Loucy (cell line): ENCODE data around the gene MEGF6.

Source experiments
- H2AFZ ChIP-seq: fragments of 200-600 bp; sonication (generic); 2 replicates; pipeline ENCODE4 v1.6.0; 2016; ENCODE audit warnings: antibody characterized with exemption, mild to moderate bottlenecking, low read length, moderate library complexity
- H3F3A ChIP-seq: fragments of 200-600 bp; 2 replicates; pipeline ENCODE4 v1.6.0; 2016; ENCODE audit warnings: antibody characterized with exemption, low read depth, mild to moderate bottlenecking
- H3K27me3 ChIP-seq: fragments of 200-600 bp; sonication (generic); 2 replicates; pipeline ENCODE4 v1.6.1; 2014; ENCODE audit warnings: low read length, mild to moderate bottlenecking; ENCODE audit not compliant: insufficient read depth, poor library complexity, severe bottlenecking
- H3K36me3 ChIP-seq: fragments of 200-600 bp; sonication (generic); 2 replicates; pipeline ENCODE4 v1.6.1; 2016; ENCODE audit warnings: low read length; ENCODE audit not compliant: insufficient read depth
- H3K4me1 ChIP-seq: fragments of 200-600 bp; sonication (generic); 2 replicates; pipeline ENCODE4 v1.5.1; 2014; ENCODE audit warnings: low read length, mild to moderate bottlenecking; ENCODE audit not compliant: insufficient read depth, poor library complexity, severe bottlenecking
- H3K4me2 ChIP-seq: fragments of 200-600 bp; sonication (generic); 2 replicates; pipeline ENCODE4 v1.6.0; 2014; ENCODE audit warnings: antibody characterized with exemption, low read length, low read depth, mild to moderate bottlenecking; ENCODE audit not compliant: poor library complexity, severe bottlenecking
- H3K4me3 ChIP-seq: fragments of 200-600 bp; sonication (generic); 2 replicates; pipeline ENCODE4 v1.5.1; 2014; ENCODE audit warnings: low read length, mild to moderate bottlenecking, mixed read lengths; ENCODE audit not compliant: poor library complexity, severe bottlenecking
- H3K79me2 ChIP-seq: fragments of 200-600 bp; sonication (generic); 2 replicates; pipeline ENCODE4 v1.6.1; 2014; ENCODE audit warnings: low read length; ENCODE audit not compliant: insufficient read depth
- H3K9ac ChIP-seq: fragments of 200-600 bp; sonication (generic); 2 replicates; pipeline ENCODE4 v1.6.0; 2014; ENCODE audit warnings: mild to moderate bottlenecking, low read depth, low read length, moderate library complexity; ENCODE audit not compliant: poor library complexity, severe bottlenecking
- H3K9me2 ChIP-seq: fragments of 200-600 bp; sonication (generic); replicated peaks from 2 replicates; pipeline ENCODE4 v1.6.1; 2016; ENCODE audit warnings: low read depth, low read length, mixed read lengths
- H3K9me3 ChIP-seq: fragments of 200-600 bp; sonication (generic); 2 replicates; pipeline ENCODE4 v1.6.1; 2014; ENCODE audit warnings: mild to moderate bottlenecking, antibody characterized with exemption, low read length, low read depth; ENCODE audit not compliant: insufficient read depth
- H4K20me1 ChIP-seq: fragments of 200-600 bp; sonication (generic); 2 replicates; pipeline ENCODE4 v1.6.0; 2014; ENCODE audit warnings: antibody characterized with exemption, low read length, mild to moderate bottlenecking; ENCODE audit not compliant: insufficient read depth, poor library complexity, severe bottlenecking
- EZH2phosphoT487 ChIP-seq: fragments of 200-600 bp; IDR thresholded peaks from 2 replicates; pipeline ENCODE4 v1.6.1; 2018; ENCODE audit warnings: antibody characterized with exemption, mild to moderate bottlenecking, moderate library complexity, borderline replicate concordance
- TF ChIP-seq, protein P1 (sequence below): fragments of 200-600 bp; sonication (generic); conservative IDR thresholded peaks from 2 replicates; pipeline ENCODE4 v1.5.1; 2014; ENCODE audit warnings: mild to moderate bottlenecking, antibody characterized with exemption, low read length

The MEGF6 gene

DNA sequence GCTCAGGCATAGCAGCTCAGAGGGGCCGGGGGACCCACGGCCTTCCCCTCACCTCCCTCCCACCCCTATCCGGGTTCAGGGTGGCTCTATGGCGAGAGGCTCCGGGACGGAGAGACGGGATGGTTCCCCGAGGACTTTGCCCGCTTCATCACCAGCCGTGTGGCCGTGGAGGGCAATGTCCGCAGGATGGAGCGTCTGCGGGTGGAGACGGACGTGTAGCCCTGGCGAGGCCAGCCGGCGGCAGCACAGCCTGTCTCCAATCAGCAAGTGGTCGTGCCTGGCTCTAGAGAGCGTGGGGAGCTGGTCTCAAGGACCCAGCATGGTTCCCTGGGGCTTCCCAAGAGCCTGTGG is 131.0 kb downstream of the MEGF6 start:
- no peak overlapping the region for H3K4me3 ChIP-seq
- H3K4me1 ChIP-seq, result no peaks in the 10 kb centered on the region
- no peak overlapping the region for H3K9ac ChIP-seq
- H3K9me2 ChIP-seq, result no peaks in the 10 kb centered on the region
- no peaks in the 10 kb centered on the region for H3K27me3 ChIP-seq
- no peaks in the 10 kb centered on the region for H4K20me1 ChIP-seq
- no peak for TF ChIP-seq EZH2phosphoT487
- TF ChIP-seq, protein P1, sequence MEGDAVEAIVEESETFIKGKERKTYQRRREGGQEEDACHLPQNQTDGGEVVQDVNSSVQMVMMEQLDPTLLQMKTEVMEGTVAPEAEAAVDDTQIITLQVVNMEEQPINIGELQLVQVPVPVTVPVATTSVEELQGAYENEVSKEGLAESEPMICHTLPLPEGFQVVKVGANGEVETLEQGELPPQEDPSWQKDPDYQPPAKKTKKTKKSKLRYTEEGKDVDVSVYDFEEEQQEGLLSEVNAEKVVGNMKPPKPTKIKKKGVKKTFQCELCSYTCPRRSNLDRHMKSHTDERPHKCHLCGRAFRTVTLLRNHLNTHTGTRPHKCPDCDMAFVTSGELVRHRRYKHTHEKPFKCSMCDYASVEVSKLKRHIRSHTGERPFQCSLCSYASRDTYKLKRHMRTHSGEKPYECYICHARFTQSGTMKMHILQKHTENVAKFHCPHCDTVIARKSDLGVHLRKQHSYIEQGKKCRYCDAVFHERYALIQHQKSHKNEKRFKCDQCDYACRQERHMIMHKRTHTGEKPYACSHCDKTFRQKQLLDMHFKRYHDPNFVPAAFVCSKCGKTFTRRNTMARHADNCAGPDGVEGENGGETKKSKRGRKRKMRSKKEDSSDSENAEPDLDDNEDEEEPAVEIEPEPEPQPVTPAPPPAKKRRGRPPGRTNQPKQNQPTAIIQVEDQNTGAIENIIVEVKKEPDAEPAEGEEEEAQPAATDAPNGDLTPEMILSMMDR, result no peak
- no peaks in the 10 kb centered on the region for H3K79me2 ChIP-seq
- no peaks in the 10 kb centered on the region for H3K36me3 ChIP-seq
- no peak overlapping the region for H3K4me2 ChIP-seq
- H2AFZ ChIP-seq, result no peak overlapping the region
- no peaks in the 10 kb centered on the region for H3F3A ChIP-seq
- H3K9me3 ChIP-seq, result no peaks in the 10 kb centered on the region

DNA sequence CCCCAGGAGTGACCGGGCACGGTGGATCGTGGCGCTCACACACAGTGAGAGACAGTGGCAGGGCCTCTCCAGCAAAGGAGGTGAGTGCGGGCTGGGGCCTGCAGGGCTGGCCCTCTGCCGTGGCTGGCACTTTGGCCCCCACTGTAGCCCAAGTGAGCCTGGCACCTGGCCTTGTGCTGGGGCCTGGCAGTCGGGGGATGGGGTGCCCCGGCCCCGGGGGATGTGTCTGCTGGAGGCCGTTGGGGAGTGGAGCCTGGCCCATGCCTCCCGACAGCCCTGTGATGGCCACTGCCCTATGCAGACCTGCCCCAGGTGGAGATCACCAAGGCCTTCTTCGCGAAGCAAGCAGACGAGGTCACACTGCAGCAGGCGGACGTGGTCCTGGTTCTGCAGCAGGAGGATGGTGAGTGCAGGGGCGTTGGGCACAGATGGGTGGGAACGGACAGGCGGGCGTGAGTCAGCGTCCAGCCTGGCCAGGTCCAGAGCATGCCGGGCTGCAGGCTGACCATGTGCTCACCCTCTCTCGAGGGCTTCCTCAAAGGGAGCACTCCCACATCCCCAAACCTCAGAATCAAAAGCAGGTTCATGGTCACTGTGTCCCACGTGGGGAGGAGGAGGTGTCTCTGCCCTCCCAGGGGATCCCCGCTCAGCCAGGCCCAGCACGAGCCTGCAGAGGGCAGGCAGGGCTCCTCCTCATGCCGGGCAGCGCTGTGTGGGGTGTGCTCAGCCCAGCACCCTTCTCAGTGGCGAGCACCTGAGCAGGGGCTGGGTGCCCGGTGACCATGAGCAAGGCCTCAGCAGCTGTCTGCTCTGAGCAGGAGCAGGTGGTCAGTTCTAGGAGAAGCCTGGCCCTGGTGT is 131.6 kb downstream of the MEGF6 start:
- Histone ChIP-seq H3K79me2 (no peaks in the 10 kb centered on the region), H3K9me2 (no peaks in the 10 kb centered on the region), H3K4me1 (no peaks in the 10 kb centered on the region), H2AFZ (no peak overlapping the region), H3F3A (no peaks in the 10 kb centered on the region), H3K27me3 (no peaks in the 10 kb centered on the region), H3K36me3 (no peaks in the 10 kb centered on the region), H3K4me3 (no peak overlapping the region), H3K4me2 (no peak overlapping the region), H3K9ac (no peak overlapping the region), H4K20me1 (no peaks in the 10 kb centered on the region), H3K9me3 (no peaks in the 10 kb centered on the region)
- TF ChIP-seq, protein P1, result no peak
- no peak for TF ChIP-seq EZH2phosphoT487

DNA sequence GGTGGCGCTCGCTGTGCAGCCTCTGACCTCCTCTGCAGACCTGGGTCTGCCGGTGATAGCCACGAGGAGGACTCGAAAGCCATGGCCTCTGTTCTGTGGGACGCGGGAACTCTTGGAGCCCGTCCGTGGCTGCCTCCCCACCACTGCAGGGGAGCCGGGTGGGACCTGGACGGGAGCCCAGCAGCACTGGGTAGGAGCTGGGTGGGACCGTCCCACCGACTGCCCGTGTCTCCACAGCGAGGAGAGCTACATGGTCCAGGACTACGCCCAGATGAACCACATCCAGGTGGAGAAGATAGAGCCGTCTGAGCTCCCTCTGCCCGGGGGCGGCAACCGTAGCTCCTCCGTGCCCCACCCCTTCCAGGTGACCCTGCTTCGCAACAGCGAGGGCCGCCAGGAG is 133.1 kb downstream of the MEGF6 start:
- H3K36me3 ChIP-seq, result no peaks in the 10 kb centered on the region
- H3K4me2 ChIP-seq, result no peak overlapping the region
- H3K9ac ChIP-seq, result no peak overlapping the region
- H3K27me3 ChIP-seq, result no peaks in the 10 kb centered on the region
- no peaks in the 10 kb centered on the region for H3K79me2 ChIP-seq
- H3K9me3 ChIP-seq, result no peaks in the 10 kb centered on the region
- no peak overlapping the region for H3K4me3 ChIP-seq
- H3K9me2 ChIP-seq, result no peaks in the 10 kb centered on the region
- no peak overlapping the region for H2AFZ ChIP-seq
- TF ChIP-seq EZH2phosphoT487, result no peak
- TF ChIP-seq, protein P1, result no peak
- H3F3A ChIP-seq, result no peaks in the 10 kb centered on the region
- no peaks in the 10 kb centered on the region for H4K20me1 ChIP-seq
- no peaks in the 10 kb centered on the region for H3K4me1 ChIP-seq
